Measurements from ENCODE around the gene DNAH3.
"Not testable (repeated sequence)": the region's sequence is repeated elsewhere in the genome, so short reads cannot be mapped to it uniquely, and the experiment has no call there.

DNAH3 gene

GRCh38 chr16:21150375-21151001 is at the start of gene DNAH3:
TSS of gene DNAH3 (minus strand) at chr16:21150846. CDS start at chr16:21150319, 527 bp downstream.
- DNase-seq (ENCODE audit: low read depth in 2 of 2, low spot score in 1 of 2), result no peak

DNA sequence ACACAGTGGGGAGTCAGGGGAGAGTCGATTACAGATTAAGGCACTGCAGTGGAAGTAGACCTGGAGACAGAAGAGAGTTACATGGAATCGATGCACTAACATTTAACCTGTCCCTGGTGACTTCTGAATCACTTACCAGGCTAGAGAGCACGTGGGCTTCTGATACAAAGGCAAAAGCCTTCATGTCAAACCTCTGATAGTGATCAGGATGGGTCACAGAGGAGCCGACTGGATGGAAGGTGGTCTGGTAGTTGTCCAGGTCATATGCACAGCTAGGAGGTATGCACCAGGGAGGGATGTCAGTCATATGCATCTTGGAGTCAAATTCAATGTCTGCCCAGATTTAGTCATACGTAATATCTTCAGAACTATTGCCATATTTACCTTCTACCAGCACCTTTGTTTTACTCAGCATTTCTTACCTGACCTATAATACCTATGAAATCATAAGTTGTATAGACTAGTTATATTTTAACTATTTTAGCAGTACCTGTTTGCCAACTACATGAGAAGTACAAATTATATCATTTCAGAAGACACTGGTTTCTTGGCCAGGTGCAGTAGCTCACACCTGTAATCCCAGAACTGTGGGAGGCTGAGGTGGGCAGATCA is 49.1 kb upstream of the DNAH3 start:
- no peak for DNase-seq (ENCODE audit: low read depth in 2 of 2, low spot score in 1 of 2)

- no peak for DNase-seq (ENCODE audit: low read depth in 2 of 2, low spot score in 1 of 2)
These were observed 47.0 kb upstream of the DNAH3 start for GRCh38 chr16:21197621-21198020.

DNA sequence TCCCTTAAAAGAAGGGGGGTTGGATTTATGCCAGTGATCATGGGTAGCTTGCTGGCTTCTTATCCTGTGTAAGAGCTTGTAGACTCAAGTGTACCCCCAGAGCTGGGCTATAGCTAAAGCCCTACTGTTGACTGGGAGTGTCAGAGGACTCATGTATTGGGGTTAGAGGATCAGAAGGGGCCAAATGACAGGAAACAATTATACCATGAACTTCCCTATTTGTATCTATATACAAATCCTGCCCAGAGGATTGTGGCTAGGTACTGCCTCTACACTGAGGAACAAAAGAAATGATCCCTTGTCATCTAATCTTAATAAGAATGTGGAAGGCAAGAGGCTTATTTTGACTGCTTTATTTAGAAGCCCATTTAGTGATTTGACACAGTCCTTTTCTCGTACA is 46.5 kb upstream of the DNAH3 start:
- no peak for DNase-seq (ENCODE audit: low read depth in 2 of 2, low spot score in 1 of 2)

DNA sequence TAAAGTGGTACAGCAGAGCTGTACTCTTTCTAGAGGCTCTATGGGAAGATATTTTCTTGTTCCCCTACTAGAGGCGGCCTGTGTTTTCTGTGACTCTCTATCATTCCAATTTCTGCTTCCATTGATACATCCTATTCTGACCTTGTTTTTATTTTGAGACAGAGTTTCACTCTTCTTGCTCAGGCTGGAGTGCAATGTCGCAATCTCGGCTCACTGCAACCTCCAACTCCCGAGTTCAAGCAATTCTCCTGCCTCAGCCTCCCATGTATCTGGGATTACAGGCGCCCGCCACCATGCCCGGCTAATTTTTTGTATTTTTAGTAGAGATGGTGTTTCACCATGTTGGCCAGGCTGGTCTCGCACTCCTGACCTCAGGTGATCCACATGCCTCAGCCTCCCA is 44.7 kb upstream of the DNAH3 start:
- not testable (repeated sequence) for DNase-seq (ENCODE audit: low read depth in 2 of 2, low spot score in 1 of 2)

DNA sequence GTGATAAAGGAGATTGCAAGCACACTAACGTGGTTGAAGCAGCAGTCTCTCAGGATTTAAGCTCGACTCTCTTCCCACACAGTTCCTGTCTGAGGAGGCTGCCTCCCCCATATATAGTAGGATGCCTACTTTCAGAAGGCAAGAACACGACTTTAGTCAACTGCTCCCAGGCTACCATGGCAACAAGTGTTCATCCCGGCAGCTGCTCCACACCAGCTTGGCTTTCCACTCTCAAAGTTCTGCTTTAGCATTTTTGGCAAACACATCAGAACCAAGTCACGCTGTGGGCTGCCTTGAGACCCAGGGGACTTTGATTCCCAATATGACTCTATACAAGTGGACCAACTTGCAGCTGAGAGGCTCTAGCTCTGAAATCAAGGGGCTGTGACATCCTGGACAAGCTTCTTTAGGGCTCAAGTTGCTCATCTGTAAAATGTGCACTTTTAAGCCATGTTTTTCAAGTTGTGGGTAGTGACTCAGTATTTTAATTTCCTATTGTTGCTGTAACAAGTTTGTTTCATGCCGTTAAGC is 44.2 kb upstream of the DNAH3 start:
- no peak for DNase-seq (ENCODE audit: low read depth in 2 of 2, low spot score in 1 of 2)

DNA sequence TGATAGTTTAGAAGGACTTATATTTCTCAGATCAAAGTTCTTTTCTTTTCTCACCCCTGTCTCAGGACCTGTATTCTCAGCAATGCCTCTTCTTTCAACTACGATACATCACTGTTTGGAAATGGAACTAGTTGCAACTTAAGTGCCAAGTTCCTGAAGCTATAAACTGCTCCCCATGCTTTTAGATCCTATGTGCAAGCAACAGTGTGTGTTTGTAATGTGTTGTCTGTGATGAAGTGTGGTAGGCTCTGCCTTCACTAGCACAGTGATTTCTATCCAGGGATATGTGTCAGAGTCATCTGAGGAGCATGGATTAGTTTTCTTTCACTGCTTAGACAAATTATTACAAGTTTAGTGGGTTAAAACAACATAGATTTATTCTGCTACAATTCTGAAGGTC is 42.3 kb upstream of the DNAH3 start:
- no peak for DNase-seq (ENCODE audit: low read depth in 2 of 2, low spot score in 1 of 2)

- DNase-seq (ENCODE audit: low read depth in 2 of 2, low spot score in 1 of 2), result no peak
These were observed 40.0 kb upstream of the DNAH3 start for GRCh38 chr16:21190599-21190998.

DNA sequence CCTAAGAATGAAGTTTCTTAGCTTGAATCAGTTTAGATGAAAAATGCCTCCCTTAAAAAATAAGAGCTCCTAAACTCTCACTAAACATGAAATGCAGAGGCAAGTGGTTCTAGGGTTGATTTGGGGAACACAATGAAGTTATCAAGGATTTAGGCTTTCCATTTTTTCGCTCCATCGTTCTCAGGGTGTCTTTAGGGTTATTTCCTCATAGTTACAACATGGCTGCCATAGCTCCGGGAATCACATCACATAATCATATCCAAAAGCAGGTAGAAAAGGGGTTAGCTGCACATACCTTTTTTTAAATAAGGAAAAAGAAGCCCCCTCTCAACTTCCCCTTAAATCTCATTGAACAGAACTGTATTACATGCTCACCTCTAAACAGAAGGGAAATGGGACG is 39.4 kb upstream of the DNAH3 start:
- DNase-seq (ENCODE audit: low read depth in 2 of 2, low spot score in 1 of 2), result no peak

DNA sequence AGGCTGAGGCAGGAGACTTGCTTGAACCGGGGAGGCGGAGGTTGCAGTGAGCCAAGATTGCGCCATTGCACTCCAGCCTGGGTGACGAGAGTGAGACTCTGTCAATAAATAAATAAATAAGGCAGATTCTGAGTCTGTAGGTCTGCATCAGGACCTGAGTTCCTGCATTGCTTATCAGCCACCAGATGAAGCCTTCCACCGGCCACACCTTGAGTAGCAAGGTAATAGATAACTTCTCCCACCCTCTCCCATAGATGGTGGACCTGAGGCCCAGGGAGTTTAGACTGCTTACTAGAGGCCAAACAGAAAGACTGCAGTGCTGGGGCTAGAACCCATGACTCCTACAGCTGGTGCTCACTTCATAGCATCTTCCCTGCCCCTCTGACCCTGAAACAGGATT is 38.7 kb upstream of the DNAH3 start:
- no peak for DNase-seq (ENCODE audit: low read depth in 2 of 2, low spot score in 1 of 2)

DNA sequence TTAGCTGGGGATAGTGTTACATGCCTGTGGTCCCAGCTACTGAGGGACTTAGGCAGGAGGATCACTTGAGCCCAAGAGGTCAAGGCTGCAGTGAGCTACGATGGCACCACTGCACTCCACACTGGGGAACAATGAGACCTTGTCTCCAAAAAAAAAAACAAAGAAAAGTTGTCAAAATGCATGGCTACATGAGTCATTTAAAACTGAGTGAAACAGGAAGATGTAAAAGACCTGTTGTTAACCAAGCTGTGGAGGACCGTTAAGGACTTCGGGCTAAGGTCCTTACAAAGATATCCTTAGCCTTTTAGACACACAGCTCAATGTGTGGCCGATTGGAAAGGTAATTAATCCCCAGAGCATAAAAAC is 35.7 kb upstream of the DNAH3 start:
- no peak for DNase-seq (ENCODE audit: low read depth in 2 of 2, low spot score in 1 of 2)

DNA sequence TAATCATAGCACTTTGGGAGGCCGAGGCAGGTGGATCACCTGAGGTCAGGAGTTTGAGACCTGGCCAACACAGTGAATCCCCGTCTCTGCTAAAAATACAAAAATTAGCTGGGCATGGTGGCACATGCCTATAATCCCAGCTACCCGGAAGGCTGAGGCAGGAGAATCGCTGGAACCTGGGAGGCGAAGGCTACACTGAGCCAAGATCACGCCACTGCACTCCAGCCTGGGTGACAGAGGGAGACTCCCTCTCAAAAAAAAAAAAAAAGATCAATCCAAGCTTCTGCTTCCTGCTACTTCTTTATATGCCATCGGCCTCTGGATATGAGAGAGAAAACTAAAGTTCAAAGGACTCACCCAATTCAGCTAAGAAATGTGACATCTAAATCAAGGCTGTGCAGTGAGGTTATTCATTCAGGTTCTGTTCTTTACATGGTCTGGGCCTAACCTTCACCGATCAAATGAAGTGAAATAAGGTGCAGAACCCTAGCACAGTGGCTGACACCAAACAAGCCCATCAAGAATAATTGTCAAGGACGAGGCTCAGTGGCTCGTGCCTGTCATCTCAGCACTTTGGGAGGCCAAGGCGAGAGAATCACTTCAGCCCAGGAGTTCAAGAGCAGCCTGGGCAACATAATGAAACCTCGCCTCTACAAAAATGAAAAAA is 35.1 kb upstream of the DNAH3 start:
- no peak for DNase-seq (ENCODE audit: low read depth in 2 of 2, low spot score in 1 of 2)

GRCh38 chr16:21184834-21185233 is 34.2 kb upstream of the DNAH3 start:
- DNase-seq (ENCODE audit: low read depth in 2 of 2, low spot score in 1 of 2), result no peak

DNA sequence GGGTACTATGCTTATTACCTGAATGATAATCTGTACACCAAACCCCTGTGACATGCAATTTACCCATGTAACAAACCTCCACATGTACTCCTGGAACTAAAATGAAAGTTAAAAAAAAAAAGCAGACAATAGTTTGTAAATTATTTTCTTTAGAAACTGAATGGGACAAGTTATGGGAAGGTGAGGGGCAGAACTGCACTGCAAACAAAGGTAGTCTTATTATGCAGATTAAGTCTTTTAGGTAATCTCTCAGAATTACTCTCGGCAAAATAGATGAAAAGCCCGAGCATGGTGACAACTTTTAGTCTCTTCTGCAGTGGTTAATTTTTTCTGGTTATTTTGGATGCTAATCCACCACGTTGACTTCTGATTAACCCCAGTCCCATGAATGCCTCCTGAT is 33.3 kb upstream of the DNAH3 start:
- no peak for DNase-seq (ENCODE audit: low read depth in 2 of 2, low spot score in 1 of 2)

GRCh38 chr16:21179983-21180365 is 29.3 kb upstream of the DNAH3 start:
- DNase-seq (ENCODE audit: low read depth in 2 of 2, low spot score in 1 of 2), result no peak

DNA sequence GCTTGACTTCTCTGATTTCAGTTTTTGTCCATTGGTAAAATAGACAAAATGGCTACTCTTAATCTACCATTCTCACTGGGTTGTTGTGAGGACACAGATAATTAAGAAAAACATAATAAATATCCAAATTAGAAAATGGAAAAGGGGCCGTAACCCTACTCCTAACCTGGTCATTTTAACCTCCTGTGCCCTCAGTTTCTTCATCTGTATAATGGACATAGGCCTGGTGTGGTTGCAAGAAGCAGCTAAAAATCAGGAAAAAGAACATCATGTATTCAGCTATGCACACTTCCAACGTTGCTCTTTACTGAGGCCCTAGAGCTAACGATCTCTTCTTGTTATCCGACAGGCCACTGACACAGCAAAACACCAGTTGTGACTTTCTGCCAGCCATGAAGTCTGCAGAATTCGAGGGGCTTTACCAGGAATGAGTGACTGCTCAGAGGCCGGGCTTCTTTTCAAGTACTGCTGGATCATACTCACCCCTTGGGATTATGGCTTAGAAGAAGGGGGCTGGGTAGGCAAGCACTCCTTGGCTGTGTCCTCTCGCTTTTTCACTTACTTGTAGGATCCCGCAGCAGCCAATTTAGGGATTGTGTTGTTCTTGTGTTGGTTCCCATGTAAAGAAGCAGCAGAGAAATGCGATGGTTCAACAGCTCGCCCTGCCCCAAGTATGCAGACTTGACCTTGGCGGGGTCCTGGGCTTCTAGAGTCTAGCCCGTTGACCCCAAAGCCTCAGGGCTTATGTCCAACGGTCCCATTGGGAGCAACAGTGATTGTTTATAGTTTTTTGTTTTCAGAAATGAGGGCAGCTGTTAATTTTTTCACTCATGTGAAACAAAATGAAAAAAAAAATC is 28.7 kb upstream of the DNAH3 start:
- no peak for DNase-seq (ENCODE audit: low read depth in 2 of 2, low spot score in 1 of 2)

DNA sequence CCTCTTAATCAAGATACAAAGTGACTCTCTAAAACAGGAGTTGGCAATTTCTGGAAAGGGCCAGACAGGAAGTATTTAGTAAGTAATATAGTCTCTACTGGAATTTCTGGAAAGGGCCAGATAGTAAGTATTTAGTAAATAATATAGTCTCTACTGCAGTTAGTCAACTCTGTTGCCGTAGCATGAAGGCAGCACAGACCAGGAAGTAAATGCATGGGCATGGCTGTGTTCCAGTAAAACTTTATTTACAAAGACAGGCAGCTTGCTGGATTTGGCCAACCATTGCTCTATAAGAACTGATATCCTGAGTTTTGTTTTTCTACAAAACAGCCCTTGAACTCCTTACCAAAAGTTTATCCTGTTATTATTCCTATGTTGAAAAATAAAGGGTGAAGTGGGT is 24.8 kb upstream of the DNAH3 start:
- no peak for DNase-seq (ENCODE audit: low read depth in 2 of 2, low spot score in 1 of 2)

DNA sequence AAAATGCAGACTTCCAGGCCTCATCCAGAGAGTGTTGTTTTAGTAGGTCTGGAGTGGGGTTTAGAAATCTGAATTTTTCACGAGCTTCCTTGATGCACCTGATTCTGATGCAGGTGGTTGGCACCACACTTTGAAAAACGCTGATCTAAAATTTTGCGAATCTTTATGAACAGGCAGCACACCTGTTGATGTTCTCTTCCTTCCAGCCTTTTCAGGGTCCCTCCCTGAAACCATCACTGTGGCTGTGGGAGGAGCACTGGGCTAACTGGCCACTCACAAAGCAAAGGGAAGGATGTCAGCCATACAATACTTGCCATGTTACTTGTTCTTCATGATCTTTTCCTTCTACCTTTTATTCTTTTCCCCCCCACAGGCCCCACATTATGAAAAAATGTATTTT is 22.0 kb upstream of the DNAH3 start:
- DNase-seq (ENCODE audit: low read depth in 2 of 2, low spot score in 1 of 2), result no peak

GRCh38 chr16:21170116-21170515 is 19.5 kb upstream of the DNAH3 start:
- not testable (repeated sequence) for DNase-seq (ENCODE audit: low read depth in 2 of 2, low spot score in 1 of 2)

GRCh38 chr16:21169249-21169981 is 18.8 kb upstream of the DNAH3 start:
- DNase-seq (ENCODE audit: low read depth in 2 of 2, low spot score in 1 of 2), result no peak
